Stomach (tissue), 9 donors: Measurements from ENCODE around the gene SHISA6. TPM values are rescaled to one million over a fixed set of nuclear protein-coding genes. Genes with fewer than 3 reads are reported as not detected.
A peak's percentile ranks its signal among the peaks of the same experiment; 100 is the strongest.

ENCODE experiments used
- DNase-seq, 2 donors: peaks; one replicate each; pipeline versions ENCODE4 v3.0.0 to v3.0.0-alpha.2; 2013 to 2019
- H3K27ac ChIP-seq, 5 donors: fragments of 200-600 bp in 4 of 5; sonication (generic) in 4 of 5; one replicate each; pipeline ENCODE4 v1.5.1; 2013 to 2019; ENCODE audit warnings: mild to moderate bottlenecking in 1 of 5, moderate library complexity in 1 of 5
- H3K27me3 ChIP-seq, 3 donors: fragments of 200-600 bp; sonication (generic); one replicate each; pipeline ENCODE4 v1.5.1; 2017 to 2019; ENCODE audit warnings: mixed run types in 1 of 3
- H3K36me3 ChIP-seq, 4 donors: fragments of 200-600 bp; sonication (generic); 1 replicate in 3 of 4; 2 replicates in 1 of 4; pipeline ENCODE4 v1.5.1; 2016 to 2019
- H3K4me1 ChIP-seq, 4 donors: fragments of 200-600 bp; sonication (generic); one replicate each; pipeline ENCODE4 v1.5.1; 2016 to 2019
- H3K4me3 ChIP-seq, 4 donors: fragments of 200-600 bp; sonication (generic) in 3 of 4; one replicate each; pipeline ENCODE4 v1.5.1; 2016 to 2019; ENCODE audit warnings: mild to moderate bottlenecking in 1 of 4
- H3K9me3 ChIP-seq, 4 donors: fragments of 200-600 bp; sonication (generic); one replicate each; pipeline ENCODE4 v1.5.1; 2016 to 2019
- EP300 ChIP-seq: sonication (generic); formaldehyde crosslinking; IDR thresholded peaks from one replicate; pipeline ENCODE4 v1.6.1; 2017; ENCODE audit warnings: antibody characterized with exemption
- POLR2A ChIP-seq, 4 donors: fragments of 450-650 bp; IDR thresholded peaks; one replicate each; pipeline ENCODE4 v1.6.1; 2016; ENCODE audit warnings: antibody characterized with exemption in 4 of 4, control low read depth in 2 of 4, mild to moderate bottlenecking in 1 of 4, moderate library complexity in 1 of 4
- POLR2AphosphoS5 ChIP-seq, 3 donors: sonication (generic); formaldehyde crosslinking; IDR thresholded peaks; one replicate each; pipeline ENCODE4 v1.6.1; 2016; ENCODE audit warnings: antibody characterized with exemption in 3 of 3
- WGBS, 5 donors: extraction: QIAGEN DNeasy Blood & Tissue Kit in 3 of 5; methylation state at CpG; one replicate each; pipeline versions ENCODE4 v1.1.5 to v1.1.7; 2013 to 2018; 5-methylcytosine and 5-hydroxymethylcytosine counted together
- intact Hi-C: fragments of 100-400 bp; cut with DNase I; formaldehyde crosslinking; loops from one replicate; pipeline ENCODE4 v1.15.1; 2023; ENCODE audit warnings: low total_unique reads
- polyA plus RNA-seq, 3 donors: library from polyadenylated mRNA; stranded (reverse); fragments of 200-250 nt; gene quantifications; one replicate each; pipeline ENCODE4 v1.2.3, GENCODE V29; 2013
- total RNA-seq, 5 donors: library from RNA; depleted of rRNA; stranded (reverse); fragments of >200 nt; gene quantifications; one replicate each; pipeline versions ENCODE4 v1.1.0 to v1.2.3, GENCODE V29; 2014 to 2016
- TF ChIP-seq, protein P1 (sequence below), 7 experiments: fragments of 450-650 bp in 4 of 7; fragments of 200-600 bp in 3 of 7; sonication (generic) in 3 of 7; IDR thresholded peaks; one replicate each; pipeline ENCODE4 v1.5.1; 2016 to 2019; ENCODE audit warnings: antibody characterized with exemption in 7 of 7, control low read depth in 2 of 7, mild to moderate bottlenecking in 1 of 7
- donor health status: healthy with polysubstance abuse.
- donor health status: Bipolar disorder and iron deficiency.
- donor health status: healthy.

SHISA6 gene
- total and polyA plus RNA-seq, 8 donors = 0.15 to 3.6 (median 1.3) TPM; not detected in 1

DNA sequence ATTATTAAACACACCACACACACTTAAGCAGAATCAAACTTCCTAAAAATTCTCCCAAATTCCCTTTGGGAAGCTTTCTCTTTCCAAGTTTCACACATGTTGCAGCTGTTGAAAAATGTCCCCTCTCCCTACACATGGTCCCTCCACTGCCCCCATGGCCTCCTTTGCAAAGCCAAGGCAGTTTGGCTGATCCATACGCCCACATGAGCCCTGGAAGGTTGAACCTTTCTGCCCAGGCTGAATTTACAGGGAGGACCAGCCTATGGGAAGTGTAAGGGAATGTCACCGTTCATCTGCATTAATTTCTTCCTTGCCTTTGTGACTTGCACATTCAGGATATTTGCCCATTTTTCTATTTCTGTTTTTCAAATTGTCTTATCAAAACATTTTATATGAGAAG, 31.1 kb upstream of the SHISA6 start:
- H3K27ac ChIP-seq = no peak overlapping the region
- no peak for DNase-seq
- H3K9me3 ChIP-seq = peaks cover 4 to 28% (median 14%) of the 10 kb centered on the region in 4 donors
- H3K4me3 ChIP-seq = no peak overlapping the region
- intact Hi-C loops = no loop called here
- H3K27me3 ChIP-seq = no peaks in the 10 kb centered on the region
- H3K4me1 ChIP-seq = no peaks in the 10 kb centered on the region
- WGBS, 5 donors = 68 to 88% (median 84%) methylated on average over 2 of the region's 2 CpGs
- H3K36me3 ChIP-seq = no peaks in the 10 kb centered on the region
- TF ChIP-seq, protein P1, sequence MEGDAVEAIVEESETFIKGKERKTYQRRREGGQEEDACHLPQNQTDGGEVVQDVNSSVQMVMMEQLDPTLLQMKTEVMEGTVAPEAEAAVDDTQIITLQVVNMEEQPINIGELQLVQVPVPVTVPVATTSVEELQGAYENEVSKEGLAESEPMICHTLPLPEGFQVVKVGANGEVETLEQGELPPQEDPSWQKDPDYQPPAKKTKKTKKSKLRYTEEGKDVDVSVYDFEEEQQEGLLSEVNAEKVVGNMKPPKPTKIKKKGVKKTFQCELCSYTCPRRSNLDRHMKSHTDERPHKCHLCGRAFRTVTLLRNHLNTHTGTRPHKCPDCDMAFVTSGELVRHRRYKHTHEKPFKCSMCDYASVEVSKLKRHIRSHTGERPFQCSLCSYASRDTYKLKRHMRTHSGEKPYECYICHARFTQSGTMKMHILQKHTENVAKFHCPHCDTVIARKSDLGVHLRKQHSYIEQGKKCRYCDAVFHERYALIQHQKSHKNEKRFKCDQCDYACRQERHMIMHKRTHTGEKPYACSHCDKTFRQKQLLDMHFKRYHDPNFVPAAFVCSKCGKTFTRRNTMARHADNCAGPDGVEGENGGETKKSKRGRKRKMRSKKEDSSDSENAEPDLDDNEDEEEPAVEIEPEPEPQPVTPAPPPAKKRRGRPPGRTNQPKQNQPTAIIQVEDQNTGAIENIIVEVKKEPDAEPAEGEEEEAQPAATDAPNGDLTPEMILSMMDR (IDR thresholded peaks at IDR 0.05) = no peak
- no peak for TF ChIP-seq POLR2A (IDR thresholded peaks at IDR 0.05)

DNA sequence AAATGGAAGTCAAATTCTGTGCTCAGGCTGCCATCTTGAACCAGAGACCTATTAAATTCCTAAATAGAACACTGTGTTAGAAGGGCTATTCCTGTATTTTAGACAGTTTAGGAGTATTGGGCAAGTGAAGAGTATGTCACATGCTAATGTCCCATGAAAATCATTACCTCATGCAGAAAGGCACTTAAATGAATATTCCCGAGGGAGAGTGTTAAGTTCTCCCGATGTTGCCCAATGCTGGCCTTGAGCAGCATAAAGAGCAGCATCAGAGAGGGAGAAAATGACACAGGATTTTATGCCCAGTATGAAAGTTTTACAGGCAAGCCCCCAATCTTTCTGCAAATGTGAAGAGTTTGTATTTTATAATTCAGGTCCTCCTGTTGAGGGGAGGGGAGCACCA, 28.2 kb upstream of the SHISA6 start:
- 83 to 96% (median 94%) methylated on average over 2 of the region's 2 CpGs for WGBS, 5 donors
- Histone ChIP-seq H3K27ac (no peak overlapping the region), H3K27me3 (no peaks in the 10 kb centered on the region), H3K9me3 (peaks cover 4 to 28% (median 14%) of the 10 kb centered on the region in 4 donors), H3K4me1 (no peaks in the 10 kb centered on the region), H3K36me3 (no peaks in the 10 kb centered on the region), H3K4me3 (no peak overlapping the region)
- intact Hi-C loops = no loop called here
- DNase-seq = no peak
- TF ChIP-seq POLR2AphosphoS5 (IDR thresholded peaks at IDR 0.05) (no peak), EP300 (no peak), POLR2A (IDR thresholded peaks at IDR 0.05) (no peak)
- TF ChIP-seq, protein P1 (IDR thresholded peaks at IDR 0.05) = no peak

DNA sequence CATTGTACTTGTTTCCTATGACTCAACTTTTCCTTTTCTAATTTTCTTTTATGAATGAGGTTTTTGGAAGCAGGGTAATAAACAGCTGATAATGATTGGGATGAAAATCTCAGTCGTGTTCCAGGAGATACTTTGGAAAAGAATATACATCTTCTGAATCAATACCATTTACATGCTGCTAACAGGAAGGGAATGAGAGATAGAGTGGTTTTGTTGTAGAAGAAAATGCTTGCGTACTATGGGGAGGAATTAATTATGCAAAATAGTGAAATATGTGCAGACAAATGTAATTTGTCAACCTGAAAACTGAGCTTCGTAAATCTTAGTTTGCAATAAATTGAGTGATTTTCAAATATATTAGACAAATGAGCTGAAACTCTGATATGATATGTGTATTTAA, 24.0 kb upstream of the SHISA6 start:
- Histone ChIP-seq H3K36me3 (no peaks in the 10 kb centered on the region), H3K4me3 (no peak overlapping the region), H3K27ac (no peak overlapping the region), H3K27me3 (no peaks in the 10 kb centered on the region), H3K9me3 (peaks cover 0 to 10% (median 3%) of the 10 kb centered on the region in 4 donors), H3K4me1 (peaks cover 3 to 11% (median 8%) of the 10 kb centered on the region in 4 donors)
- no peak for TF ChIP-seq POLR2AphosphoS5 (IDR thresholded peaks at IDR 0.05)
- intact Hi-C loops = no loop called here
- WGBS, 5 donors = 78 to 89% (median 87%) methylated on average over 3 of the region's 3 CpGs
- no peak for DNase-seq

DNA sequence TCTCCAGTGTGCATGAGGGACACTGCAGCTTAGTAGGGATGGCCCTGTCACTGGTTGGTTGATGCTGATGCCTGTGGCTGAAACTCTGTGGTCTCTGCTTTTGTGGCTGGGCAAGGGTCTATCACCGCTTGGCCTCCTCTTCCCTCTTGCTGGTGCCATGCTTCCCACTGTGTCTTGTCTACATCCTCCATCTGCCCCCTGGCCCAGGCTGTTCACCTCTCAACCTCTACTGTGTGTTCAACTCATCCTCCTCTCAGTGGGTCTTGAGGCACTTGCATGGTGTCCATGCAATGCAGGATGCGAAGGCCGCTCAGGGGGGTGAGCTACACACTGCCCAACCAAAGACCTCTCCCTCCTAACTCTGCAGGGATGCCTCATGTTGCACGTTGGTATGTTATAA, 19.8 kb upstream of the SHISA6 start:
- H3K36me3 ChIP-seq = no peaks in the 10 kb centered on the region
- WGBS, 5 donors = 60 to 82% (median 71%) methylated on average over 4 of the region's 4 CpGs
- no peak for DNase-seq
- TF ChIP-seq, protein P1 (IDR thresholded peaks at IDR 0.05) = no peak
- TF ChIP-seq POLR2AphosphoS5 (IDR thresholded peaks at IDR 0.05) (no peak), POLR2A (IDR thresholded peaks at IDR 0.05) (no peak), EP300 (no peak)
- H3K4me3 ChIP-seq = no peak overlapping the region
- no peaks in the 10 kb centered on the region for H3K9me3 ChIP-seq
- H3K27ac ChIP-seq = no peak overlapping the region
- H3K4me1 ChIP-seq = peaks cover 3 to 17% (median 14%) of the 10 kb centered on the region in 4 donors
- intact Hi-C loops = no loop called here
- H3K27me3 ChIP-seq = no peaks in the 10 kb centered on the region

- H3K9me3 ChIP-seq = no peaks in the 10 kb centered on the region
- no peaks in the 10 kb centered on the region for H3K36me3 ChIP-seq
- WGBS, 5 donors = 8 to 17% (median 10%) methylated on average over 5 of the region's 5 CpGs
Measured at GRCh38 chr17:11221721-11222120, 19.3 kb upstream of the SHISA6 start.

More at GRCh38 chr17:11221721-11222120, 19.3 kb upstream of the SHISA6 start:
- H3K4me1 ChIP-seq = peaks cover 3 to 17% (median 14%) of the 10 kb centered on the region in 4 donors
- intact Hi-C loops = no loop called here
- no peak overlapping the region for H3K4me3 ChIP-seq
- peak; percentile 71 to 75 for DNase-seq
- H3K27me3 ChIP-seq = no peaks in the 10 kb centered on the region
- H3K27ac ChIP-seq = peak overlapping the region in 2 of 5 donors; percentile 21 to 28
- TF ChIP-seq POLR2A (IDR thresholded peaks at IDR 0.05) (no peak), EP300 (no peak), POLR2AphosphoS5 (IDR thresholded peaks at IDR 0.05) (peak in 2 of 3 donors; percentile 69 to 78)
- TF ChIP-seq, protein P1 (IDR thresholded peaks at IDR 0.05) = no peak
